GM18520 (cell line): ENCODE results near the gene PKP3.
"Not testable (repeated sequence)": the region's sequence is repeated elsewhere in the genome, so short reads cannot be mapped to it uniquely, and the experiment has no call there.

Experiments
- ATAC-seq: cut with Tn5 transposase; IDR thresholded peaks from one replicate; pipeline ENCODE4 v1.9.1; 2021; ENCODE audit not compliant: unreplicated experiment

Gene PKP3

DNA sequence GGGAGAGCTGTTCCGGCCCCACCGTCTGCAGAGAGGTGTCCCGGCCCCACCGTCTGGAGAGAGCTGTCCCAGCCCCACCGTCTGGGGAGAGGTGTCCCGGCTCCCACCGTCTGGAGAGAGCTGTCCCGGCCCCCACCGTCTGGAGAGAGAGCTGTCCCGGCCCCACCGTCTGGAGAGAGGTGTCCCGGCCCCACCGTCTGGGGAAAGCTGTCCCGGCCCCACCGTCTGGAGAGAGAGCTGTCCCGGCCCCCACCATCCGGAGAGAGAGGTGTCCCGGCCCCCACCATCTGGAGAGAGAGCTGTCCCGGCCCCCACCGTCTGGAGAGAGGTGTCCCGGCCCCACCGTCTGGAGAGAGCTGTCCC lies 30.6 kb upstream of the PKP3 start:
- not testable (repeated sequence) for ATAC-seq

DNA sequence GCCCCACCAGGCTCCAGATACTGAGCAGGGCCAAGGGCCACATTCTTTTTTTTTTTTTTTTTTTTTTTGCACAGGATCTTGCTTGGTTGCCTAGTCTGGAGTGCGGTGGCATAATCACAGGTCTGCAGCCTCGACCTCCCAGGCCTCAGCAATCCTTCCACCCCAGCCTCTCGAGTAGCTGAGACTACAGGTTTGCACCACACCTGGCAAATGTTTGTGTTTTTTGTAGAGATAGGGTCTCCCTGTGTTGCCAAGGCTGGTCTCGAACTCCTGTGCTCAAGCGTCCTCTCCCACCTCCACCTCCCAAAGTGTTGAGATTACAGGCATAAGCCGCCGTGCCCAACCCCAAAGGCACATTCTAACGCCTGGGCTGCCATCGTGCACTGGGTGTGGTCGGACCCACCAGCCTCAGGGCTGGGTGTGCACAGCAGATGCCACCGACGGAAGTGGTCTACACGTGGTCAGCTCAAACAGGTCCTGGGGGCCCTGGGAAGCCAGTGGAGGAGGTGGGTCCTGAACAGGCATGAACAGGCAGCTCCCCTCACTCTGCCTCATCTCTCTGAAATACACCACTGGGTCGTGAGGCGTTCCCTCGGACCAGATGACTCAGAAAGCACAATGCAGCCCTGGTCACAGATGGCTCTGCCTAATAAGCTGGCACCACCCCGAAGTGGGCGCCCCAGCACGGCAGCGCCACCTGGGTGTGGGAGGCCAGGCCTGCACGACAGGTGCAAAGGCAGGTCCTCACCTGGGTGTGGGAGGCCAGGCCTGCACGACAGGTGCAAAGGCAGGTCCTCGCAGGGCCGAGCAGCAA lies 29.9 kb upstream of the PKP3 start:
- ATAC-seq = no peak

DNA sequence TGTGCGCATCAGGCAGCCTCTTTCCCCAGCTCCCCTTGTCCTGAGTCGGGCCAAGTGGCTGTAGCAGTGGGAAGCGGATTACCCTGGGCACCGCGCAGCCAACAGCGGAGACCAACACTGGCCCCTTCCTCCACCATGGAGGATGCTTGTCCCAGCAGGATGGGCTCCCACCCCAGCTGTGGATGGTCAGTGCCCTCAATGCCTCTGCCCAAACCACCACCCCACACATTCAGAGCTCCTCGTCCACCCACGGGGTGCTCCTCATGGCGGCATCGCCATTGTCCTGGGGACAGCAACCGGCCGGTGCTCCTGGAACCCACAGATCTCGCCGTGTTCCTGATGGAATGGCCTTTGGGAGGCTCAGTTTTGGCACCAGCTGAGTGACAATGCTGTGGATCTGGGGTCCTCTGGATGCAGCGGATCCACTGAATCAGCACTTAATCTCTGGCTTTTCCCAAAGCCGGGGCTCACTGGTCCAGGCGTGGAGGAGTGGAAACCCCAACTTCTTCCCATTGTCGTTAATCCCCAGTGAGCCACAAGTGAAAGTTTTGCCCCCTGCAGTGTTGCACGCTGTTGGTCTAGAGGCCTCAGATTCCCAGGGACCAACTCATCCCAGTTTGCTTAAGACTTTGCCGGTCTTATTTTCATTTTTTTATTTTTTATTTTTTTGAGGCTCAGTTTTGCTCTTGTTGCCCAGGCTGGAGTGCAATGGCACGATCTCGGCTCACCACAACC lies 28.9 kb upstream of the PKP3 start:
- ATAC-seq = no peak

GRCh38 chr11:365831-366230 lies 28.2 kb upstream of the PKP3 start:
- ATAC-seq = no peak

DNA sequence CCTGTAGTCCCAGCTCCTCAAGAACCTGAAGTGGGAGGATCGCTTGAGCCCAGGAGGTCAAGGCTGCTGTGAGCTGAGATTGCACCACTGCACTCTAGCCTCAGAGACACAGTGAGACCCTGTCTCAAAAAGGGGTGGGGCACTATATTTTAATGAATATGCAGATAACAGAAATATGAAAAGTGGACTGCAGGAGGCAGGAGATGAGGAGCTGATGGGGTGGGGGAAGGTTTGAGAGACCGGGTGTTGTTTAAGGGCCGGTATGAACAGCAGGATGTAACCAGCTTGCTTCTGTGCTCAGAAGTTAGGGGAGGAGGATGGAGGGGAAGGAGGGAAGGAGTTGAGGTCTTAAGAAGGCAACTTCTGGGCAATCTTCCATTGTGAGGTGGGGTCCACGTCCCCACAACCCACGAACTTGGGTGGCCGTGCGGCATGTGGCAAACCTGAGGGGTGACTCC lies 26.0 kb upstream of the PKP3 start:
- no peak for ATAC-seq

GRCh38 chr11:368414-369335 lies 25.3 kb upstream of the PKP3 start:
- no peak for ATAC-seq

DNA sequence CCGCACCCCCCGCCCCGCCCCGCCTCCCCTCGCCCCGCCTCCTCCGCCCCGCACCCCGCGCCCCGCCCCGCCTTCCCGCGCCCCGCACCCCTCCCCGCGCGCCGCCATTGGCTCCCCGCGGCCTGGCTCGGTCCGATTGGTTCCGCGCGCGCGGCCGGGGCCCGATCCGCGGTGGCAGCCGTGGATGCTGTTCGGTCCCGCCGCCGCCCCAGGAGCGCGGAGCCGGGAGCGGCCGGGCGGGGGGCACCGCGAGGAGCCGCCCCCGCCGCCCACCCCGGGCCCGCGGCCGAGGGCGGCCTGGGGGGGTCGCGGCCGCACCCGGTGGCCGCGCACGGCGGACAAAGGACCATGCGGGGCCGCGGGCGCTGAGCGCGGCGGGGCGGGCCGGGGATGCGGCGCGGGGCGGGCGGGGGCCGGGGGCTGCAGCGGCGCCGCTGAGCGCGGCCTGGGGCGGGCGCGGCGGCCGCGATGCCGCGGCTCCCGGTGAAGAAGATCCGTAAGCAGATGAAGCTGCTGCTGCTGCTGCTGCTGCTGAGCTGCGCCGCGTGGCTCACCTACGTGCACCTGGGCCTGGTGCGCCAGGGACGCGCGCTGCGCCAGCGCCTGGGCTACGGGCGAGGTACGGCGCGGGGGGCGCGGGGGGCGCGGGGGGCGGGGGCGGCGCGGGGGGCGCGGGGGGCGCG lies 24.5 kb upstream of the PKP3 start, which contains the start of gene B4GALNT4:
Gene B4GALNT4, plus strand, starts transcription at position 164 of the 683 bp plus-strand sequence. Its CDS starts 305 bp downstream, at position 469.
- no peak for ATAC-seq

GRCh38 chr11:370070-370941 lies 23.7 kb upstream of the PKP3 start:
- no peak for ATAC-seq

DNA sequence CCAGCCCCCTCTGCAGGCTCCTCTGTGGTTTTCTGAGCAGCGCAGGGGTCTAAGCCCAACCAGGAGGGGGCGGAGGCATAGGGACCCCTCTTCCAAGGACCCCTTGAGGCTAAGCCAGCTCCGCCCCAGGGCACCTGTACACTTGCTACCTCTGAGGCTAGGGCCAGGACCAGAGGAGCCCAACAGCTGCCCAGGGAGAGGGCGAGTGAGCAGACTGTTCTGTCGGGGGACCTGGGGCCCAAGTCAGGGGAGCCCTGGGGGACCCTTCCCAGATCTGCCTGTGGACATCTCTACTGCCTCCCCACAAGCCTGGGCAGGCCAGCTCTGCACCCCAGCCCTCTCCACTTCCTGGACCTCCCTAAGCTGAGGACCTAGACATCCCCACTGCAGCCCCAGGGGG lies 23.0 kb upstream of the PKP3 start:
- ATAC-seq = no peak

DNA sequence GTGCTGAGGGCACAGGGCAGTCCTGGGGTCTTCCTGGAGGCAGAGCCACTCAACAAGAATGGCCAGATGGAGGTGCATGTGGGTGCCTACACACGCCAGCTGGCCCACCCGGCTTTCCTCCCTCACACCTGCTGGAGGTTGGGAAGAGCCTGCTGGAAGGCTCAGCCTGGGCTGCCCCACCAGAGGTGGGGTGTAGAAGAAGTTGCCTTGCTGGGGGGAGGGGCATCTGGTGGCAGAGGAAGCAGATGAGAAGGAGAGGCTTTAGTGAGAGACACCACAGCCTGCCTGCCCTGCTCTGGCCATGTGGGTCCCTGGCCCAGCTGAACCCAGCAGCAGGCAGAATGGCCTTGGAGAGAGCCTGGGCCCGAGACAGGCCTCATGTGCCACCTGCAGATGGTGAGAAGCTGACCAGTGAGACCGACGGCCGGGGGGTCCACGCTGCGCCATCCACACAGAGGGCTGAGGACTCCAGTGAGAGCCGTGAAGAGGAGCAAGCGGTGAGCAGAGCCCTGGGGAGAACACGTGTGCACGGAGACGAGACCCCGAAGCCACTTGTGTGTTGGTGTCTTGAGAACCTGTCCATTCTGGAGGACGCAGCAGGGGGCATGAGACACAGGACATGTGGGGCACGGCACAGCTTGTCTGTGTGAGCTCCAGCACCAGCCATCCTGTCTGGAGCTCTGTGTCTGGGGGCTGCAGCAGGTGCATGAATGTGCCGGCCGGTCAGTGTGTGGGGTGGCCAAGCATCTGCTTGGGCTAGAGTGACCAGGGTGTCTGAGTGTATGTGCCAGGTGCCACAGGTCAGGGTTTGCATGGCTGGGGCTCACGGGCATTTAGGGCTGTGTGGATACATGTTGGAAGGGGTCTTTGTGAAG lies 22.1 kb upstream of the PKP3 start:
- no peak for ATAC-seq

DNA sequence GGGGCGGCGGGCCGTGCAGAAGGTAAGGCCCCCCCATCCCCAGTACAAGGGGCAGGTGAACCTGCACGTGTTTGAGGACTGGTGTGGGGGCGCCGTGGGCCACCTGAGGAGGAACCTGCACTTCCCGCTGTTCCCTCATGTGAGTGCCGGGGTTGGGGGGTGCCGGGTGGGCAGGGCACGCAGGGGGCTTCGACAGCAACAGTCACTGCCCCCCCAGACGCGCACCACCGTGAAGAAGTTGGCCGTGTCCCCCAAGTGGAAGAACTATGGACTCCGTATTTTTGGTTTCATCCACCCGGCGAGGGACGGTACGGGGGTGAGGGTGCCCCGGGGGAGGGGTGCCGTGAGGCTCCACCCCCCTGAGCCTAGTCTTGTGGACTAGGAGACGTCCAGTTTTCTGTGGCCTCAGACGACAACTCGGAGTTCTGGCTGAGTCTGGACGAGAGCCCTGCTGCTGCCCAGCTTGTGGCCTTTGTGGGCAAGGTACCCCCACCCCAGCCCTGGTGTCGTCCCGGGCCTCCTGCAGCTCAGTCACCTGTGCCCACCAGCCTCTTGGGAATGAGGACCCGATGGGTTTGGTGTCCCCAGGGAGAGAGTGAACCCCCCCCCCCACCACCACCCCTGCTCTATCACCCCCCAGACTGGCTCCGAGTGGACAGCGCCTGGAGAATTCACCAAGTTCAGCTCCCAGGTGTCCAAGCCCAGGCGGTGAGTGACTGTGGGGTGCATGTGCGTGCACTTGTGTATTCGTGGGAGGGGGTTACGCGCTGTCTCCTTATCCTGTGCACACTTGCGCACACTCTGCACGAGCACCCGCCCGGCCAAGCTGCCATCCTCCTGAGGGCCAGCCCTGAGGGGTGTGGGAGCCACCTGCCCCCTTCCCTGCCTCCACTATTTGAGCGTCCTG lies 20.9 kb upstream of the PKP3 start:
- ATAC-seq = no peak

DNA sequence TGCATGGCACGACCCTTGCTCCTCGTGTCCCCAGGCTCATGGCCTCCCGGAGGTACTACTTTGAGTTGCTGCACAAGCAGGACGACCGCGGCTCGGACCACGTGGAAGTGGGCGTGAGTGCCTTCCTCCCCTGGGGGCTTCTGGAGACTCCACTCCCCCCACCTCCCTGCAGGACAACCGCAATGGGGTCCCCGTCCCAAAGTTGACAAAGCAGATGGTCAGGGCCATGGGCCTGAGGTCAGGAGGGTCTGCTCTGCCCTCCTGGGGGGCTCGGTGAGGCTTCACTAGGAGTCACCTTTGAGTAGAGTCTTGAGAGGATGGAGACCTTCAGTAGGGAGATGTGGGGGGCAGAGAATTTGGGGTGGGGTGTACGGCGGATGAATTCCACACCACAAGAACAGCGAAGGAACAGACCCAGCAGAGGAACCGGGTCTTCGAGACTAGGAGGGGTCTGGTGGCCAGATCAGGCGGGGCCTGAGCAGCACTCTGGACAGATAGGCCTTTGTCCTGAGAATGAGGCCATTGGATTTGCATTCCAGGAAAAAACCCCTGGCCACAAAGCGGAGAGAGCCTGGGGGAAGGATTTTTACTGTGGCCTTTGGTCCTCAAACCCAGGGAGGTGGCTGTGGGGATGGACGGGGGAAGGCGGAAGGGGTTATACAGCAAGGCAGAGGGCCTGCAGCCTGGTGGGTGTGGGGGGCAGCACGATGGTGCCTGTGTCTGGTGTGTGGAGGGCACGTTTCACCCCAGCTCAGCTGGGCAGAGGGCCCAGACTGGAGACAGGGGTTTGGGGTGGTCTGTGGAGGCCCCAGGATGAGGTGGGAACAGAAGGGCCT lies 20.1 kb upstream of the PKP3 start:
- ATAC-seq = no peak

DNA sequence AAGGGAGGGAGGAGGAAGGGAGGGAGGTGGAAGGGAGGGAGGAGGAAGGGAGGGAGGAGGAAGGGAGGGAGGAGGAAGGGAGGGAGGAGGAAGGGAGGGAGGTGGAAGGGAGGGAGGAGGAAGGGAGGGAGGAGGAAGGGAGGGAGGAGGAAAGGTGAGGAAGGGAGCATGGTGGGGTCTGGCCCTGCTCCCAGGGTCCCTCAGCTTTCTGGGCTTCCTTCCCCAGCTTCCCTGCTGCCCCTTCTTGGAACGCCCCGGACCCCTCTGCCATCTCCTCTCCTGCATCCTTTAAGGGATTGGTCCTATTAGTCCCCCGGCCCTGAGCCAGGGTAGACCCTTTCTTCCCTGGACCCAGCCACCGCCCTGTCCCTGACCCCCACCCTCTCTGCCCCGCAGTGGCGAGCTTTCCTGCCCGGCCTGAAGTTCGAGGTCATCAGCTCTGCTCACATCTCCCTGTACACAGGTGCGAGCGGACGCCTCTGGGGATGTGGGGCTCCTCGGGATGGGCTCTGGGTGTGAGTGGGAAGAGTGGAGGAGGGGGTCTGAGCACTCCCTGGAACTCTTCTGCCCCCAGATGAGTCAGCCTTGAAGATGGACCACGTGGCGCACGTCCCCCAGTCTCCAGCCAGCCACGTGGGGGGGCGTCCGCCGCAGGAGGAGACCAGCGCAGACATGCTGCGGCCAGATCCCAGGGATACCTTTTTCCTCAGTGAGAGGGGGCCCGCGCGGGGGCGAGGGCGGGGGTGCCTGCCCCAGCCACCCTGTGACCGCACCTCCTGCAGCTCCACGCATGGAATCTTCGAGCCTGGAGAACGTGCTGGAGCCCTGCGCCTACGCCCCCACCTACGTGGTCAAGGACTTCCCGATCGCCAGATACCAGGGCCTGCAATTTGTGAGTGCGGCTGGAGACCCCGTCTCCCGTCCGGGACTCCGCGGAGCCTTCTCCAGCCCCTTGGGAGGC lies 18.7 kb upstream of the PKP3 start:
- no peak for ATAC-seq

DNA sequence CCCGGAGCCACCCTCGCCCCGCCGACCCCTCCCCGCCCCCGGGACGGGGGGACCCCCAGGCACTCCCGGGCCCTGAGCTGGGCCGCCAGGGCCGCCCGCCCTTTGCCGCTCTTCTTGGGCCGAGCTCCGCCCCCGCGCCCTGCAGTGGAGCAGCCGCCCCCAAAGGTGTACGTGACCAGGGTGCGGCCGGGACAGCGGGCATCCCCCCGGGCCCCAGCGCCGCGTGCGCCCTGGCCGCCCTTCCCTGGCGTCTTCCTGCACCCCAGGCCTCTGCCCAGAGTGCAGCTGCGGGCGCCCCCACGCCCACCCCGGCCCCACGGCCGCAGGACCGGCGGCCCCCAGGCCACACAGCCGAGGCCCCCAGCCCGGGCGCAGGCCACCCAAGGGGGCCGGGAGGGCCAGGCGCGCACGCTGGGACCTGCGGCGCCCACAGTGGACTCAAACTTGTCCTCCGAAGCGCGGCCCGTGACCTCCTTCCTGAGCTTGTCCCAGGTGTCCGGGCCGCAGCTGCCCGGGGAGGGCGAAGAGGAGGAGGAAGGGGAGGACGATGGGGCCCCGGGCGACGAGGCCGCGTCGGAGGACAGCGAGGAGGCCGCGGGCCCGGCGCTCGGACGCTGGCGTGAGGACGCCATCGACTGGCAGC lies 17.4 kb upstream of the PKP3 start:
- ATAC-seq = no peak

GRCh38 chr11:377174-377865 lies 16.7 kb upstream of the PKP3 start:
- ATAC-seq = no peak
